ENCODE data around the gene ZNF385C.
"Not testable (repeated sequence)": the region's sequence is repeated elsewhere in the genome, so short reads cannot be mapped to it uniquely, and the experiment has no call there.

ZNF385C gene, protein sequence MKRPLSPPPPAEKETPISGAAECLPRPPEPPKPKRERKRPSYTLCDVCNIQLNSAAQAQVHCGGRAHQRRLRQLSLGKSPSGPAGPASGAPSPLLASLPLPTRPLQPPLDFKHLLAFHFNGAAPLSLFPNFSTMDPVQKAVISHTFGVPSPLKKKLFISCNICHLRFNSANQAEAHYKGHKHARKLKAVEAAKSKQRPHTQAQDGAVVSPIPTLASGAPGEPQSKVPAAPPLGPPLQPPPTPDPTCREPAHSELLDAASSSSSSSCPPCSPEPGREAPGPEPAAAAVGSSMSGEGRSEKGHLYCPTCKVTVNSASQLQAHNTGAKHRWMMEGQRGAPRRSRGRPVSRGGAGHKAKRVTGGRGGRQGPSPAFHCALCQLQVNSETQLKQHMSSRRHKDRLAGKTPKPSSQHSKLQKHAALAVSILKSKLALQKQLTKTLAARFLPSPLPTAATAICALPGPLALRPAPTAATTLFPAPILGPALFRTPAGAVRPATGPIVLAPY

DNA sequence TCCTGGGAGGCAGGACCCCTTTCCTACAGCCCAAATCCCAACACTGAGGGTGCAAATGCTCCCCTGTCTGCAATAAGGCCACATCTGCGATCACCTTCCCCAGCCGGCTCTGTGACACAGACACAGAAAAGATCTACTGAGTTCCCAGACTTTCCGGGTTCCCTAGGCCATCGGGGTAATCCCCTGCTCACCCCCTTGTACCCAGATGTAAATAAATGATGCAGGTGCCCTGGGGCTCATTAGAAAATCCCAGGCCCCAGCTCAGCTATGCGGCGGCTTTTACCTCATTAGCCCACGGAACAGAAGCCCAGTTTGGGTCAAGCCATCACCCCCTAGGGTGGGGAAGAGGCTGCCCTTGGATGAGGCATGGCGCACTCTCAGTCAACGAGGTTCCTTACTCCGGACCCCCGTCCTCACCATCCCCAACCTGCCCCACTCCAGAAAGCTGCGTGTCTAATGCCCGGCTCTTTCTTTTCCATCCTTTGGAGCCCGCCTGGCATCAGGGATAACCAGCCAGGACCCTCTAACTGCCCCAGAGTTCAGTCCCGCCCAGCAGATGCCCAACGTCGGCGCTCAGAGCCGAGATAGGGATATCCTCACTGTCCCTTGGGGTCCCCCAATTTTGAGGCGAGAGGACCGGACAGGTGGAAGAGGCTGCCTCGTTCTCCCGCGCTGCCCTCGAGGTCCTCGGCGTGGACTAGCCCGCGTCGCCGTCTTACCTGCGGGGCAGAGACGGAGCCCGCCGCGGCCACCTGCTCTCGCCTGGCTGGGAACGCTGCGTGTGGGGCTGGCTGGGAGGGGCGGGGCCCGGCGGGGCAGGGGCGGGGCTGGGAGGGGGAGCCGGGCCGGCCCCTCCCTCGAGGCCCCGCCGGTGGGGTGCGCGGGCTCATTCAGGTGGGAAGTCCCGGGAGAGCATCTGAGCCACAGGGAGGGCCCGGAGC lies at the start of gene ZNF385C:
Gene ZNF385C, minus strand, starts transcription at position 783 of the 941 bp plus-strand sequence. CDS start 35,417 bp downstream, outside the sequence.
- DNase-seq = no peak

DNA sequence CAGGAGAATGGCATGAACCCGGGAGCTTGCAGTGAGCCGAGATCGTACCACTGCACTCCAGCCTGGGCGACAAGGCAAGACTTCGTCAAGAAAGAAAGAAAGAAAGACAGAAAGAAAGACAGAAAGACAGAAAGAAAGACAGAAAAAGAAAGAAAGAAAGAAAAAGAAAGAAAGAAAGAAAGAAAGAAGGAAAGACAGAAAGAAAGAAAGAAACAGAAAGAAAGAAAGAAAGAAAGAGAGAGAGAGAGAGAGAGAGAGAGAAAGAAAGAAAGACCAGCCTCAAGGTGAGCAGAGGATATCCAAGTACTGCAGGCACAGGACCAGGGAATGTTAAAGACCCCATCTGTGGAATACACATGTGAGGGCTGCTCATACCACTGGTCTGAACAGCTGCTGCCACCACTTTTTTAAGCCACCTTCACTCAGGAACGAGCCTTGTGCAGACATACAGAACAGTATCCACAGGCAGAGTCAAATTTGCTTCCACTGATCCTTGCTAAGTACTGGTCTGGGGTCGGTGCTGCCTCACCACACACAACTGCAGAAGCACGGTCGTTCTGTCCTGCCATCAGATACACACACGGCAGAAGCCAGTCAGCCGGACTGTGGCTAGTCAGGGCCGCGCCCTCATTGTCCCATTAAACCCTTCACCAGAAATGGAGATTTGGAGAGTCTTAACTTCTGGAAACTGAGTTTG lies 48.8 kb upstream of the ZNF385C start:
- no peak for DNase-seq

DNA sequence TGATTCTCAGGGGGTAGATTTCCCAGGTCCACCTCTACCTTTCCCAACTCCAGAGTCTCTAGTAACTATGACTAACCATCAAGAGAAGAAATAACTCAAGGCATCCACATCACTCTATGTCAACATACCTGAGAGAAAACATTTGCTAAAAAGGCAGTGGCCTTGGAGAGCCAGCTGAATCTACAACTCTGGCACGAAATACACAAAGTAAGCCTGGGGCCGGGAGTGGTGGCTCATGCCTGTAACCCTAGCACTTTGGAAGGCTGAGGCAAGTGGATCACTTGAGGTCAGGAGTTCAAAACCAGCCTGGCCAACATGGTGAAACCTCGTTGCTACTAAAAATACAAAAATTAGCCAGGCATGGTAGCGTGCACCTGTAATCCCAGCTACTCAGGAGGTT lies 44.9 kb upstream of the ZNF385C start:
- DNase-seq = not testable (repeated sequence)

DNA sequence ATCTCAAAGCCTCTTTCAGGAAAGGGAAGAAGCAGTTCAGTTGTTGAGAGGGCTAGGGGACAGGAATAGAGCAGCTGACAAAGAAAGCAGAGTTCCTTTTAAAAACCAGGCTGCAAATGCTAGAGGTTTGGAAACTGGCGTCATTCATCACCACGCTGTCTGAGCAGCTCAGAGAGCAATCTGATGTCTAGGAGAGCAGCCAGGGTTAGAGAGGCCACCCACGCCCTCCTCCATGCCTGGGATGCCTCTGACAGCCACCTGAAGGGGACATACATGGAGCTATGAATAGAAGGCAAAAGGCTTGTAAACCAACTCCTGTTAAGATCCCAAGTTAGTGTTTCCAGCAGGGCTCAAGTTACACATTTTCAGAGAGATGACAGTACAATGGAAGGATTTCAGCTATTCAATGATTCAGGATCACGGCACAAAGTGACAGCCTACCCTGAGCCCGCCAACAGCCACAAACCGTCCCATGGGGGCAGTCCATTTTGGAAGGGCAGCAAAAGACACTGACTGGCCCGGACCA lies 44.2 kb upstream of the ZNF385C start:
- no peak for DNase-seq

DNA sequence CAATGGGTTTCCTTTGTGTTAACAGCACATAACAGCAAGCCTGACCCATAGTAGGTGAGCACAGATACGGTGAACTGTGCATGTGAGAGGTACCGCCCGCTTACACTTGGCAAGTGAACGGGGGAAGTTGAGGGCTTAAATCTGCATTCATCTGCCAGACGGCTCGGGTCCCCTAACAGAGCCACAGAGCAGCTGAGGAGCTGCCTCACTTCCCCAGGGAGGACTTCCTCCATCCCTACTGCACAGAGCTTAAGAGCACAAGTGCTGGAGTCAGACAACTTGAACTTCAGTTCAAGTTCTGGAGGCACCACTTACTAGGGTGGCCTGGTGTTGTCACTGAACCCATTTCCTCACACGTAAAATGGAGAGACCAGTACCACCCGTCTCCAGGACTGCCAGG lies 43.1 kb upstream of the ZNF385C start:
- no peak for DNase-seq

DNA sequence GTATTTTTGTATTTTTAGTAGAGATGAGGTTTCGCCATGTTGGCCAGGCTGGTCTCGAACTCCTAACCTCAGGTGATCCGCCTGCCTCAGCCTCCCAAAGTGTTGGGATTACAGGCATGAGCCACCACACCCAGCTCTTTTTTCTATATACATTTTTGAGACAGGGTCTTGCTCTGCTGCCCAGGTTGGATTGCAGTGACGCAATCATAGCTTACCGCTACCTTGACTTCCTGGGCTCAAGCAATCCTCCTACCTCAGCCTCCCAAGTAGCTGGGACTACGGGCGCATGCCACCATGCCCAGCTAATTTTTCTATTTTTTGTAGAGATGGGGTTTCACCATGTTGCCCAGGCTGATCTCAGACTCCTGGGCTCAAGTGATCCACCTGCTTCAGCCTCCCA lies 42.4 kb upstream of the ZNF385C start:
- DNase-seq = not testable (repeated sequence)

DNA sequence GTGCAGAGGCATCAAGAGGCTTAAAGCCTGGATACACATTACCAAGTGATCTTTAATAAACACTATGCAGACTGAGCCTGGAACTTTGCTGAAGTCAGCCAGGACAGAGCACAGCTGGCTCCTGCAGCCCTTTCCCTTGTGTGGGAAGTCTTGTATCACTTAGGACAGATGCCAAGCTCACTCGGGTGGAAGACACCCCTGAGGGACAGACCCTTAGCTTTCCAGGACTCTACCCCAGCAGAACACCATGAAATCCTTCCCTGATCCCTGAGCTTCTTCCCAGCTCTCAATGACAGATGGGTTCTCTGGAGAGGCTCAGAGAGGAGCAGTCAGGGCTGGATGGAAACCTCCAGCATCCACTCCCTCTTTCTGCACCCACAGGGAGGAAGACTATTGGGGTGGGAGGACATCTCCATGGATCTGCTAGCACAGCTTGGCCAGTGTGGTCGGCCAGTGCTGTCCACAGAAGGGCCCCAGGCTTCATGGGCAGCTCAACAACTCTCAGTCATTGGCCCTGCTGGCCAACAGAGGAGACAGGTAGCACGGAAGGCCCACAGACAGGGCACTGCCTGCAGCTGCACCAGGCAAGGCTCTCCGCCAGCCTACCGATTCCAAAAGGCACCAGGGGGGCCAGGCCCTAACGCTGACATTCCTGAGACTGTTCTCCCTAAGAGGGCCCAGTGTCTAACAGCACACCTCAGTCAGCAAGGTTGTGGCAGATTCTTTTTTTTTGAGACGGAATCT lies 40.6 kb upstream of the ZNF385C start:
- no peak for DNase-seq

DNA sequence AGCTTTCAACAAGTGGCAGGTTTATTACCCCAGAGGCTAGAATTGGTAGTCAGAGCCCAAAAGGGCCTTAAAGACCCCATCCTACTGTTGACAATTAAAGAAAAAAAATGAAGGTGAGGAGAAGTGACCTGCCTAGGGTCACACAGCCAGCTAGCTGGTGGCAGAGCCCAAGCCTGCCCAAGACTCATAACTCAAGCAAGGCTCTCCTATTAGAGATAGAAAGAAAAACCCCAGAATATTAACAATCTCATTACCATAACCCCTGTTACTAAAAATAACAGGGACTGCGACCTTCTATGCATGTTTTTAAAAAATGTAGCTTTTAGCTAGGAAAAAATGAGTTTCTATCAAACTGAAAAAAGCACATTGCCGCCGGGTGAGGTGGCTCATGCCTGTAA lies 38.4 kb upstream of the ZNF385C start:
- DNase-seq = no peak

DNA sequence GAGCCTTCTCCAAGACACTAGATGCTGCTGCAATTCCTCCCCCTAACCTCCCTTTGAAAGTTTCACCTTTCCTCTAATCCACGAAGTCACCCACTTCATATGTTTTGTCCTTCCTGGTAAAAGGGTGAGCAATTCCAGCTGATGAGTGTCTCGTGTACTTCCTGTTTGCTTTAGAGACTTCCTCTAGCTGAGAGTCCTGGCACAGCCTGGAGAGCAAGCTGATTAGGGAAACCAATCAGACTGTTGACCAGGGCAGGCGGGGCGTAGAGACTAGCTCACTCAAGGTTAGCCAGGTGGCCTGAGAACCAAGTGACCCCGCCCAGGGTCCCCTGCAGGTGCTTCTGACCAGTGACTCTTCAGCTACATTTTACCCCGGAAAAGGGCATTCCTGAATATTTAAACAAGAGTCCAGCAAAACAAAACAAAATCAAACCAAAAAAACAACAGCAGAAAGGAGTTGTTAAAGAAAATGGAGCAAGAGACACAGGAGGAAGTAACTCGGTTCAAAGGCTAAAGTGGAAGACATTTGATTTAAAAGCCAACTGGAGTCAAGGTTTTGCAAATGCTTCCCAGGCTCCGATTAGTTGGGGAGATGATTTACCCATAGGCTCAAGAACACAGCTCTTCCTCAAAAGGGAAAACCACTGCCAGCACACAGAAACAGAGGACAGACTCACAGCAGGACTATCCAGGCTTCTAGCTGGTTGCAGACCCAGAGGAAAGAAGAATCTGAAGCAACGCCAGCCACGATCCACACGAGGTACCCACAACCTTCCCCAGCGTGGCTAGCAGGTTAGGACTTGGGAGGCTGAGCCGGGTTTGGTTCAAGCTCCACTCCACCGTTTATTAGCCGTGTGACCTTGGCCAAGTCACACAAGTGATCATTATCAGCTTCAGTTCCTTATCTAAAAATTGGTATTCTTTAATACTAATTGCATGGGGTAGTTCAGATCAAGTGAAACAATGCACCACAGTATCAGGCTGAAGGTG lies 37.7 kb upstream of the ZNF385C start:
- no peak for DNase-seq

DNA sequence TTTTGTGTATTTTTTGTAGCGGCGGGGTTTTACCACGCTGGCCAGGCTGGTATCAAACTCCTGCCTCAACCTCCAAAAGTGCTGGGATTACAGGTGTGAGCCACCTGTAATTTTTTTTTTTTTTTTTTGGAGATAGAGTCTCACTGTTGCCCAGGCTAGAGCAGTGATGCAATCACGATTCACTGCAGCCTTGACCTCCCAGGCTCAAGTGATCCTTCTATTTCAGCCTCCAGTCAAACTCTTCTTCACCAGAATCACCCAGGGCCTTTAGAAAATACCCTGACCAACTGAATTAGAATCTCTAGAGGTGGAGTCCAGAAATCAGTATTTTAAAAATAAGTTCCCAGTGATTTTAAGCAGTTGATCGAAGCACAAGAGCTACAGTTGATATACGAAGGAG lies 36.9 kb upstream of the ZNF385C start:
- no peak for DNase-seq

DNA sequence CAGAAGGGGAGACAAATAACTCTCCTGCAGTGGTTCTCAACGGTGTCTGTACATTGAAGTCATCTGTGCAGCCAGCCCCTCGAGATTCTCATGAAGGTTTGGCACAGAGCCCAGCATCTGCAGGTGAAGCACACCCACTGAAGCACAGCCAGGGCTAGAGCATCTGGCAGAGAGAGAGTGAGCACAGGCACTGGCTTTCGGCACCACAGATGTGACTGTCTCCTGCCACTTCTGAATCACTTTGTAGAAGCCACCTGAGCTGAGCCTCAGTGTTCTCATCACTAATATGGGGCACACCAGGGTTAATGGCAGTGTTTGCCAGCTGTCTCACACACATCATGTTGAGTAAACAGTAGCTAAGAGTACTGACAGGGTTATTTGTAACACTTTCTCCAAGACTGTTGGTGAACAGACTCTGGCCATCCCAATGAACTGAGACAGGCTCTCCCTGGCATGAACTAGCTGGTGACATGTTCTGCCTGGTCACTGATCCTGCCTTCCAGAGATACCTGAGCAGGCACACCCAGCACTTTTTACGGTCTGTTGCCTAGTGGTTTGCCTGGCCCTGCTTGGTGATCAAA lies 35.3 kb upstream of the ZNF385C start:
- no peak for DNase-seq

DNA sequence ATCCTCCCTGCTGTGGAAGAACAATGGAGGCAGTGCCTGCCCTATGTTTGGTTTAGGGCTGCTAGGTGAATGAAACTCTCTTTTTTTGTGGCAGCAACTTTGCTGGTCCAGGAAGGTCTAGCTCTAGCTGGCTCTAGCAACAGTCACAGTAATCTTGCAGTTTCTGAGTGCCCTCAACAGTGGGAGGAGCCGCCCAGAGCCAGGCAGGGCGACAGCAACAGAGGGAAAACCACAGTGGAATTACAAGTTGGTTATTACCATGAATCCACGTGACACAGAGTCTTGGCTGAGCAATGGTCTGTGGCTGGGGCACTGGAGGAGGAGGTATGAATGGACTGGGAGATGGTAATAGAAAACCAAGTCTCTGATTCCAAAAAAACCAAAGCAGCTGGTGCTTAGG lies 34.7 kb upstream of the ZNF385C start:
- no peak for DNase-seq

DNA sequence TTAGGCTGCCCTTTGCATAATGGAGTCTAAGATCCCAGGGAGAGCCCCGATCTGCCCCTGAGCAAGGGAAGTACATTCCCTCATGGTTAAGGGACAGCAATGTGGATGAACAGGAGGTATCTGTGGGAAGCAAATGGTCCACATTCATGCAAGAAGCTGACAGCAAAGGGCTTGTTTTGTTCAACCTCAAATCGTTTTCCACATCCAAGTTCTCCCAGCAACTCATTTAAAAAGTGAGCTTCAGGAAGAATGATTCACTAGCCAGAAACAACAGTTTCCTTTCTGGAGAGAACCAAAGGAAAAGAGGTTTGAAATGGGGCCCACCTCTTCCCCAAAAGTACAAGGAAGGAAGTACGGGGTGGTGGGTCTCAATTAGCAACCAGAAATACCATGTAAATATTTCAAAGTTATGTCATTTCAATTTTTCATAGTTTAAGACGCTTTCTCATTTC lies 33.7 kb upstream of the ZNF385C start:
- no peak for DNase-seq

DNA sequence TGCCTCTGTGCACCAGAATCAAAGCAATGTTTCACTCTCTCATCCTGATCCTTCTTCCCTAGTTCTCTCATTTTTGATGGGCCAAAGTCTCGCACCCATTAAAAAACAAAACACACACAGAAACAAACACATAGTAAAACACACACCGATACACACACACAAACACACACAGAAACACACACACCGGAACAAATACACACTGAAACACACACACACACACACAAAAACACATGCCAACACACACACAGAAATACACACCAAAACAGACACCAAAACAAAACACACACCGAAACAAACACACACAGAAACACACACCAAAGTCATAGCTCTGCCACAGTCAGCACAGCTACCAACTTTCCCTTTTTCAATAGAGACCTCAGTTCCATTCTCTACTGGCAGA lies 33.0 kb upstream of the ZNF385C start:
- DNase-seq = no peak

DNA sequence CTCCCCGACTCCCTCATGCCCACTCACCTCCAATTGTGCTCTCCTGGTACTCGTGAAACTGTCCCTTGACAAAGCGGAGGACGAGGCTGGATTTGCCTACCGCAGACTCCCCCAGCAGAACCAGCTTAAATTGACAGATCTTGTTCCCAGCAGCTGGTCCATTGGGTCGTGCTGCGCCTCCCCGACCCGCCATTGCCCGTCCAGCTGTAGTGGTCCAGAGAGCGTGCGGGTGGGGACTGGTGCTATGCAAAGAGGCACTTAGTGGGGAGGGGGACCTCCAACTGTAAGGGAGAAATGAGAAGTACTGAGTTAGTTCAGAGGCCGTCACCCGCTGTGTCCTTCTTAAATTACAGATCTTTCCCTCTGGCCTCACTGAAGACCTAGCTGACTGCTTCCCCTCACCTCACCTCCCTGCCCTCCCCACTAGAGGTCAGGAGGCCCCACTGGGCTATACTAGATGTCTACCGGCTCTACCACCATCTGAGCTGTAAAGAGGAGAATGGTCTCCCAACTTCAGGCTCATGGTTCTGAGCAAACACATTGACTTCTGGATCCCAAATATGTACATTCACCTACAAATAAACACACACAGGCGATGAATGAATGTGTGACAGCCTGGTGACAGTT lies 32.1 kb upstream of the ZNF385C start:
- DNase-seq = no peak

DNA sequence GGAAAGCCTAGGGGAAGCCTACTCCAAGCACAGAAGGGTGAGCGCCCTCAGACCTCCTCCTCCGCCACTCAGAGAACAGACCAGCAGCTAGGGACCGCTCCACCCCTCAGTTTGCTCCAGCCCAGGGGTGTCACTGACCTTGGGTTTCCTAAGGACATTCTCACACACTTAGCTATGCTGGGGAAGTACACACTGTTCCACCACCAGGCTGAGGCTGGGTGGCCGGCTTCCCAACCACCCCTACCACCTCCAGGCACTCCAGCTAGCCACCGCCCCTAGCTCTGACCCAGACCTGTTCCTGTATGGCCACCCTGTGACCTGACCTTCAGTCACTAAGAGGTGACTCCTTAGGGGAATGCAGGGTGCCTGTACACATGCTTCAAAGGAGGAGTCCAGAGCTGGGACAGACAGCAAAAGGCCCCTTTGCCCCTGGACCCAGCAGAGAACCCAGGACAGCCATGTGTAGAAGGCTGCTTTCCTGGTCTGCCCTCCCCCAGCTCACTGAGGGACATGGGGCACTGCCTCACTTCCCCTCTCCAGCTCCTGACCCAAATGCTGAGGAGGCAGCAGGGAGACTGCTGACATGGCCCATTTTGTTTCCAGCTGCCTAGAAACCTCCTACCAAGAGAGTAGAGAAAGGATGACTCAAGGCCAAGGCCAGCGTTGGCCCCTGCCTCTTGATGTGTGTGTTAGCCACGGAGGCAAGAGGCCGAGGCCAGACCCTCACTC lies 31.0 kb upstream of the ZNF385C start:
- DNase-seq = no peak

DNA sequence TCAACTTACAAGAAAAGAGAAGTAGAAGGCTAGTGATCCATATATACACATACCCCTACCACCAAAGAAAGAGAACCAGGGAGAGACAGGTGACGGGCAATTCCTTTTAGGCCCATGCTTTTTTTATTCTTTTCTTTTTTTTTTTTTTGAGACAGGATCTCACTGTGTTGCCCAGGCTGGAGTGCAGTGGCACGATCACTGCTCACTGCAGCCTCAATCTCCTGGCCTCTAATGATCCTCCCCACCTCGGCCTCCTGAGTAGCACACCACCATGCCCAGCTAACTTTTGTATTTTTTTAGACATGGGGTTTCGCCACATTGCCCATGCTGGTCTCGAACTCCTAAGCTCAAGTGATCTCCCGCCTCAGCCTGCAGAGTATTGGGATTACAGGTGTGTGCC lies 29.1 kb upstream of the ZNF385C start:
- no peak for DNase-seq

DNA sequence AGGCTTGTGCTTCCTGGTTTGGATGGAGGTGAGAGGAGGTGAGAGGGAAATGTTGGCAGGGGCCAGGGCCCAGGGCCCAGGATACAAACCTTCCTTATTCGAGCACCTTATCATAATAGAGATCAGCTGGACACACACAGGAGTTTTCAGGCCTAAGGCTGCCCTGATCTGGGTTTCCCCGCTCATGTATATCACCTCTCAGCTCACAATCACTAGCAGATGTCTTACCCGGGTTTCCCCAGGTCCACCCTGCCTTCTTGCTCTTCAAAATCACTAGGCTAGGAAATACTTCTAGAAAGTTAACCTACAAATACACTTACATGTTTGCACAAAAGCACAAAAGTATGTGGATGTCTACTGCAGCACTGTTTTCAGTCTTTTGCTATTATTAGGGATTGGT lies 28.6 kb upstream of the ZNF385C start:
- DNase-seq = no peak

DNA sequence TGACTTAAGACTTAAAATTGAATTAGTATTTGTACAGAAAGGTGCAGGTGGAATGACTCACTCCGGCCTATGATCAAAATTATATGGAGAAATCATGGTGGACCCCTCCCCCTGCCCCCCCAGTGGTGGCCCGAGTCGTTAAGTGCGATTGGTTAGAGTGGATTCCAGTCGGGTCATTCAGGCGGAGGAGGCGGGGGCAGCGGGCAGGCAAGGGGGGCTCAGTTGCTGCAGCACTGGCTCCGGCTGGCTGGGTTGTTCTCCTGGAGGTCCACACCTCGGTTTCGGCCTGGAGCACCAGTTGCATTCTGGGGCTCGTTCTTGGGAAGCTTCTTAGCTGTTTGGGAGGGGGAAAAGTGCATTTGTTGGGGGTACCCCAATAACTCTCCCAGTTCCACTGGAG lies 27.3 kb upstream of the ZNF385C start:
- DNase-seq = no peak
